GM18499 (cell line): ENCODE measurements around the gene DPPA3.
"Not testable (repeated sequence)": the region's sequence is repeated elsewhere in the genome, so short reads cannot be mapped to it uniquely, and the experiment has no call there.

ENCODE experiments used
- ATAC-seq: cut with Tn5 transposase; IDR thresholded peaks from one replicate; pipeline ENCODE4 v1.9.1; 2021; ENCODE audit warnings: moderate number of reproducible peaks; ENCODE audit not compliant: insufficient read depth, unreplicated experiment

The DPPA3 gene

DNA sequence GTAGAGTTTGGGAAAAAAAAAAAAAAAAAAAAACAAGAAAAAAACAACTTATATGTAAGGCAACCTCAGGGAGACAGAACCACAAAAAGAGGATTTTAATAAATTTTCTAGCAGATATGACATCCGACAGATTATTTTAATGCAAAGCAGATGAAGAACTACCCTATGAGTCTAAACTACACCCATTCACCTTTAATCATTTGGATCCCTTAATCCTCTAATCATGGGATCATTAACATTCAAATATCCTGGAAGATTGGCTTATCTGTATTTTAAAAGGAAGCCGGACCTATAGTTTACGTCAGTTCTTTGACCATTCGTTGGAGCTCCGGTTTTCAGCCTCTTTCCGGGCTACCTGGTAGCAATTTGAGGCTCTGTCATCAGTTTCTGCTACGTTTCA is at the start of gene DPPA3:
Gene DPPA3, plus strand, starts transcription at position 301 of the 400 bp plus-strand sequence. CDS start 138 bp downstream, outside the sequence.
- ATAC-seq = no peak

DNA sequence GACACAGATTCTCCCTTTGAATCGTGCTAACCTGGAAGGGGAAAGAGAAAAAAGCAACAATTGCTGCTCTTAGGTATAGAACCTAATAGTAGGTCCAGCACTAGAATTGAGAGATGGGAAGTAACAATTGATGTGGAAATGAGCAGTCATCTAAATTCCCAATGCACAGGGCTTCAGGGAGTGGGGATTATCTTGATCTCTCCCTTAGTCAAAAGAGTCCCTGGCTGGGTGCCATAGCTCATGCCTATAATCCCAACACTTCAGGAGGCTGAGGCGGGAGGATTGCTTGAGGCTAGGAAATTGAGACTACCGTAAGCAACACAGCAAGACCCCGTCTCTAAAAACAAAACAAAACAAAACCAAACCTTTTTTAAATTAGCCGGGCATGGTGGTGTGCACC is 49.5 kb upstream of the DPPA3 start:
- ATAC-seq = no peak

DNA sequence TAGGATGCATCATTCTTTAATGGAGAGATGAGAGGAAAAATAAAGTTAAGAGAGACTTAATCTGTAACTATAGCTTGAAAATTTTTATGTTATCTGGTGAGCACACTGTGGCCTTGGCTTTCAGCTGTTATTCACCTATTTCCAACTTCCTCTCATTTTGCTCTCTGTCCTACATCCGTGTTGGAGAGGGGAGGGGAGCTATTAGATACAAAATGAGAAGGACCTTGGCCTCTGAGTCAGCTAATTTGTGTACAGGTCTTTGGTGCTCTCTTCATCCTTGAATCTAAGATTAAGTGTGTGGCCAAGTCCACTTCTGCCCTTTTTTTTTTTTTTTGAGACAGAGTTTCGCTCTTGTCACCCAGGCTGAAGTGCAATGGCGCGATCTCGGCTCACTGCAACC is 44.6 kb upstream of the DPPA3 start:
- ATAC-seq = no peak

DNA sequence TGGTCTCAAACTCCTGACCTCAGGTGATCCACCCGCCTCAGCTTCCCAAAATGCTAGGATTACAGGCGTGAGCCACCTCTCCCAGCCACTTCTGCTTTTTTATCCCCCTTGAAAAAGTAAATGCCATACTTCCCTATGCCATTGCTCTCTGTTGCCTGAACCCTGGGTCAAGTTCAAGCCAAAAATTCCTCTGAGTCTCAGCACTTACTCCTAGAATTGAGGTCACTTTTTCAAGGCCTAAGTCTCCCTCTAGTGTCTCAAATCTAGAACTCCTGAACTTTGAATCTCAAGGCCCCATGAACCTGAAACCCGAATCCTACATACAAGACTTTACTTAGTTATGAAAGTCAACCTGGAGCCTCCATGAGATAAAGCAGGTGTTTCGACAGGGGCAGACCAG is 44.1 kb upstream of the DPPA3 start:
- no peak for ATAC-seq

DNA sequence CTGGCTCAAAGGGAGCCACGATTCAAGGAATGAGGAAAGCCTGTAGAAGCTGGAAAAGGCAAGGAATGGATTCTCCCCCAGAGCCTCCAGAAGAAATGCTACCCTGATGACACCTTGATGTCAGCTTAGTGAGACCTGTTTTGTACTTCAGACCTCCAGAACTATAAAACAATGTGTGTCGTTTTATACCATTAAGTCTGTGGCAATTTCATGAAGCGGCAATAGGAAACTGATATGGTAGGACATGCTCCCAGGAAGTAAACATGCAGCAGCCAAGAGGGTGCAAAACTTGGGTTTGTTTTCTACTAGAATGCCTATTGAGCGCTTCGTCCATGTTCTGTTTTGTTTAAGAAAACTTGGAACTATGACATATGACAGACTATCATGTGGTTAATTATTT is 43.1 kb upstream of the DPPA3 start:
- ATAC-seq = no peak

DNA sequence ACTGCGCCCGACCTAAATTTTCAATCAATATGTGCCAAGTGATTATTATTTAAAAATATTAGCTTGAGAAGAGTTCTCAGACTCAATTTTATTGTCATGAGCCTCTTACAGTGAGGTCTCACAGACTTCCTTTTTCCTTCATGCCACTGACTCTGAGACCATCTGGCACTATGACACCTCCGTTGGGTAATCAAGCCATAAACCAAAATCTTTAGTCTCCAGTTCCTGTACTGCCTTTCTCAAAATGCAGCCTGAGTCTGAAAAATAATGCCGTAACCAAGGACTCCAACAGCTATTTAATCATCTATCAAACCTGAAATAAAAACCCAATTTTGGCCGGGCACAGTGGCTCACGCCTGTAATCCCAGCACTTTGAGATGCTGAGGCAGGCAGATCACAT is 35.8 kb upstream of the DPPA3 start:
- not testable (repeated sequence) for ATAC-seq

DNA sequence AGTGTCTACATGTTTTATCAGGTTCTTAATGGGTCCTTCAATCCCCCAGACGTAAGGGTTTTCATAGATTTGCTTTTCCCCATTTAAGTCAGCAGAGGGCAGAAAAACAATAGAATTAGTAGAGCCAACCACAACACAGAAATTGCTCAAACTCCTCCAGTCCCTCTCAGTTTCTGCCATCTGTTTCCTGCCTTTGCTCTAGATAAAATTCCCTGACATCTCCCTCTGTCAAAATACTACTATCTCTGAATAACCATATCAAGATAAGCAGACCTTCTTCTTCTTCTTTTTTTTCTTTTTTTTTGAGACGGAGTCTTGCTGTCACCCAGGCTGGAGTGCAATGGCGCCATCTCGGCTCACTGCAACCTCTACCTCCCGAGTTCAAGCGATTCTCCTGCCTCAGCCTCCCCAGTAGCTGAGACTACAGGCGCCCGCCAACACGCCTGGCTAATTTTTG is 33.8 kb upstream of the DPPA3 start:
- ATAC-seq = not testable (repeated sequence)

DNA sequence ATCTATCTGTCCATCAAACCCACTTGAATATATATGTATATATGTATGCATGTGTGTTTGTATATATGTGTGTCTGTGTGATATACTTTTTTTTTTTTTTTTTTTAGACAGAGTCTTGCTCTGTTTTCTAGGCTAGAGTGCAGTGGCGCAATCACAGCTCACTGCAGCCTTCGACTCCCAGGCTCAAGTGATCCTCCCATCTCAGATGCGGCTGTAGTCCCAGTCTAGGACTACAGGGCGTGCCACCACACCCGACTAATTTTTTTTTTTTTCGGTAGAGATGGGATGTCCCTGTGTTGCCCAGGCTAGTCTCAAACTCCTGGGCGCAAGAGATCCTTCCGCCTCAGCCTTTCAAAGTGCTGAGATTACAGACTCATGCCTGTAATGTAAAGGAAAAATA is 32.5 kb upstream of the DPPA3 start:
- ATAC-seq = no peak

DNA sequence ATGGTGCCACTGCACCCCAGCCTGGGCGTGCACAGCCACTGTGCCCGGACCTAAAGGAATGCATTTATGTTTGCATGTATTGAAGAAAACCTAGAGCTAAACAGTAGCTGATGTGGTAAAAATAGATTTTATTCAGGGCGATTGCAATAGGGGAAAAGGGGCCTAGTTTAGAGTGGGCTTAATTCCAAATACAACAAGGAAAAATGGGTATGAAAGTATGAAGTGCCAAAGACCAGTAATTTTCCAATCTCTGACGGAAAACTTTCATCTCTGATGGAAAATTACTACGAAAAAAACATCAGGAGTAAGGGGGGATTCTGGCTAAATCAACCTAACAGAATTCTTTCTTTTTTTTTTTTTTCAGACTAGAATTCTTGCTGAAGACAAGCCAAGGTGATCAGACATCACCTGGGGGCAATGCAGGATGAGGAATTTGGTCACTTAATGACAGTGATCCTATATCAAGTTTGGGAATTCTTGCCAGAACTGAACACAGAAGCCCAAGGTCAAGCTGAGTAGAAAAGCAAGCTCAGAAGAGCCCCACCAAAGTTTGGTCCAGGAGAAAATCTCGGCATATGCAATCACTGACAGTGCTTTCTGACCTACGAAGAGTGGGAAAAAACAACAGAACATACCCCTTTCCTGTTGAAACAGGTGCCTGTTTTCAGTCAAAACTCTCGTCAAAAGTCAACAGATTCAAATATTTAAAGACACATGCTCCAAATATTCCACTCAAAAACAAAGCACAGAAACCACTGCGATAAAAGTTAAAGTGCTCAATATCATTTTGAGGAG is 31.8 kb upstream of the DPPA3 start:
- ATAC-seq = no peak

DNA sequence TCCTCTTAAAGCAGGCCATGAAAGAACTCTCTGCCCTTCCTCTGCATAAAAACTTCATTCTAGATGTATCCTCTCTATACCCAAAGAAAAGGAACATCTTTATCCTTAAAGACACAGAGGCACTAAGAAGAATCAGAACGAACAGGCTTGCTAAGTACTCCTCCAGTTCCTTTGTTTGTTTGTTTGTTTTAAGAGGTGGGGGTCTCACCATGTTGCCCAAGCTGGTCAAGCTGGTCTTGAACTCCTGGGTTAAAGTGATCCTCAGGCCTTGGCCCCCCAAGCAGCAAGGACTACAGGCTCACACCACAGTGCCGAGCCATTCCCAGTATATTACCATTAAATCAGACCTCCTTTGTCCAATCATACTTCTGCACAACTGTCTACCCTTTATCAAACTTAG is 29.7 kb upstream of the DPPA3 start:
- ATAC-seq = no peak

DNA sequence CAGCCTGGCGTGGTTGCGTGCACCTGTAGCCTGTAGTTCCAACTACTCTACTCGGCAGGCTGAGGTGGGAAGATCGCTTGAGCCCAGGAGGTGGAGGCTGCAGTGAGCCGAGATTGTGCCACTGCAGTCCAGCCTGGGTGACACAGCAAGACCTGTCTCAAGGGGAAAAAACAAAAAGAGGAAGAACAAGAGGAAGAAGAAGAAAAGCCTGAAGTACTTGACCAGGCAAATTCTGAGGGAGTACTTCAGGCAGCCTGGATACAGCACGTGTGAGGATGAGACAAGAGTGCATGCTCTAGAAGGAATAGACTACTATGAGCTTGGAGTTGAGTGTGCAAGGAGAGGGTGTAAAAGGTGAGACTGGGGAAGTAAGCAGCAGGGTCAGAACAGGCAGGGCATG is 17.4 kb upstream of the DPPA3 start:
- ATAC-seq = no peak

DNA sequence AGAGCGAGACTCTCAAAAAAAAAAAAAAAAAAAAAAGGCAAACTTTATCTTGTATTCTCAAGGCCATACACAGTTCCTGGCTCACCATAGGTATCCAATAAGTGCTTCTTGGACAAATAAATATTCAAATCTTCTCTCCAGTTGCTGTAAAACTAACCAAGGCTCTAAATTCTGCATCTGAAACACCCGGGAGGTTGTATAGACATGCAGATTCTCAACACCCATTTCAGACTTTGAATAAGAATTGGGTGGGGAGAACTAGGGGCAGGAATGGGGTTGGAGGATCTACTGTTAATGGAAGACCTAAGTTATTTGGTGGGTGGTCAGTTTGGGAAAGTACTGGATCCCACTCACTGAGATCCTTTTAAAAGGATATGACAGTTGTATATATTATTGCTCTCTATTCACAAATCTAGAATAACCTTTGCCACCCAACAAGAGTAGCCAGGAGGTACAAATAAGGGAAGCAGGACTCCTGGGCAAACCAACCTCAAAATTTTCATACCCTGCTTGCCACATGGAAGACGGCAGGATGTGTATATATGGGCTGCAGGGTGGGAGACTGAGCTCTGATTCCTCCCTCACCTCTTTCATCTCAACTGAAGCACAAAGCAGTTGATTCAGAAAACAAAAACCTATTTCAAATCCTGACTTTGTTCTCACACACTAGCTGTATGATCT is 16.5 kb upstream of the DPPA3 start:
- no peak for ATAC-seq

DNA sequence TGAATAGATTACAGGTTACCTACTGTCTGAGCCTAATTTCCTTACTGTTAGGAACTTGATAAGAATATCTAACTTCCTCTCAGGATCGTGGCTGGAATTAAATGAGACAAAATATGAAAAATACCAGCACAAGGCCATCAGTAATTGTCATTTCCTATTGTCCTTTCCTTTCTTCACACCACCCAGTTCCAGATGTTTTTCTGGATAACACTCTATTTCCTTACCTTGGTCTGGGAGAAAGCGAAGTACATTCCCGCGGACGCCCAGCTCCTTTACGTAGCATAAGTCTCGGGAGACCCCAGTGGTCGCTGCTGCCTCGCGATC is 16.0 kb upstream of the DPPA3 start:
- ATAC-seq = no peak

DNA sequence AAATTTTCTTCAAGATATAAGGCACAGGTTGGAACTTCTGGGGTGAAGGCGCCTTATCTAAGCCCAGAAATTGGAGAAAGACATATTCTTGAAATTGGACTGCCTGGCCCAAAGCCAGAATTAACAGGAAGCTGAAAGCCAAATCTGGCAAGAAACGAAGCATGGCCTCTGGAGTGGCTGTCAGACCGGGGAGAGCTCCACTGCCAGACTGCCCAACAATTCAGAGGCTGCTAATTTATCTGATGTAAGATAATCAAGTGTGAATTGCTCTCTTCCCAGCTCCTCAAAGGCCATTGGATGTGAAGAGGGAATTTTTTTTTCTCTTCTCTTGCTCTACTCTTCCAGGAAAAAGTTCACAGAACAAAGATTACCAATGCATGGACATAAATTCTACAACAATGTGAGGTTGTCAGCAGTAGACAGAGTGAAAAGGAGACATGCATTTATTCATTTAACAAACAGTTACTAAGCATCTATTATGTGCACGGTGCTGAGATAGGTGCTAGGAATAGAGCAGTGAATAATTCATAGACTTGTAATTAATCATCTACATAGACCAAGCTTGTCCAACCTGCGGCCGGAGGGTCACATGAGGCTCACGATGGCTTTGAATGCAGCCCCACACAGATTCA is 15.6 kb upstream of the DPPA3 start, which contains the start of gene GDF3:
Gene GDF3, minus strand, starts transcription at position 210 of the 632 bp plus-strand sequence. Its CDS starts 47 bp downstream, at position 163.
- ATAC-seq = no peak

DNA sequence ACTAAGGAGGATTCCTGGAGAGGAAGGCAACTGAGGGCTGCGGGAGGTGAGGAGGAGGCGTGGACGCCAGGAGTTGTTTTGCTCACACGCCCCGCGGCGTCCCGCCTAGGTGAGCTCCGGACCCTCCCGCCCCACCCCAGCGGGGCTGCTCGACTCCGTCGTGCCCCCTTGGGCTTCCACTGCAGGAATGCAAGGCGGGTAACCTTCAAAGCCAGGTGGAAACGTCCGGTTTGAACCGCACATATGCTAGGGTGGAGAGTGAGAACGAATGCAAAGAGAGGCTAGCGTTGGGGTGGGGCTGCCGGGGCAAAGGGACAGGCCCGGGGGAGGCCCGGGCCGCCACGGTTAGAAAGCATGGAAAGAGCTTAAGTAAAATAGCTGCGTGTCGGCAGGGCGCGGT is 5.4 kb upstream of the DPPA3 start:
- no peak for ATAC-seq

DNA sequence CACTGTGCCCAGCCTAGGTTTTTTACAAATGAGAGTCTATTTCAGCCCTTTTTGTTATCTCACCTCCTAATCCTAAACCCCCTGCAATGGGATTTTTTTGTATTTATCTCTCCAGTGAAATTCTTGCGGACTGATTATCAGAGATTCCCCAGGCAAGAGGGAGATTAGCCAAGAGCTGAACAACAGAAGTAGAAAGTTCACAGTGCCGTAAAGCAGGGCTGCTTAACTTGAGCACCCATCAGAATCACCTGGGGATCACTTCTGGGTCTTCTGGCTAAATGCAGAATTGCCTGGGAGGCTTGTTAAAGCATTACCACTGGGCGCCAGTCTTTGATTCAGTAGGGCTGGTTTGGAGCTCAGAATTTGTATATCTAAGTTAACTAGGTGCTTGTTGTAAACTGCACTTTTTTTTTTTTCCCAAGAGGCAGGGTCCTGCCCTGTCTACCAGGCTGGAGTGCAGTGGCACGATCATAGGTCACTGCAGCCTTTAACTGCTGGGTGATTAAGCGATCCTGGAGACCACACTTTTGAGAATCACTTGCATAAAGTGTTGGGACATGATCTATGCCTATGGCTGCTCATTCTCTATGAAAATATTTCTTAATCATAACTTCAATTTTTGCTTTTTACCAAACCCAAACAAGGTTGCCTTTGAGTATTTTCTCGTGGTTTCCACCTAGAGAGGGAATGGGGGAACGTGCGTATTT is 1.1 kb upstream of the DPPA3 start:
- no peak for ATAC-seq

DNA sequence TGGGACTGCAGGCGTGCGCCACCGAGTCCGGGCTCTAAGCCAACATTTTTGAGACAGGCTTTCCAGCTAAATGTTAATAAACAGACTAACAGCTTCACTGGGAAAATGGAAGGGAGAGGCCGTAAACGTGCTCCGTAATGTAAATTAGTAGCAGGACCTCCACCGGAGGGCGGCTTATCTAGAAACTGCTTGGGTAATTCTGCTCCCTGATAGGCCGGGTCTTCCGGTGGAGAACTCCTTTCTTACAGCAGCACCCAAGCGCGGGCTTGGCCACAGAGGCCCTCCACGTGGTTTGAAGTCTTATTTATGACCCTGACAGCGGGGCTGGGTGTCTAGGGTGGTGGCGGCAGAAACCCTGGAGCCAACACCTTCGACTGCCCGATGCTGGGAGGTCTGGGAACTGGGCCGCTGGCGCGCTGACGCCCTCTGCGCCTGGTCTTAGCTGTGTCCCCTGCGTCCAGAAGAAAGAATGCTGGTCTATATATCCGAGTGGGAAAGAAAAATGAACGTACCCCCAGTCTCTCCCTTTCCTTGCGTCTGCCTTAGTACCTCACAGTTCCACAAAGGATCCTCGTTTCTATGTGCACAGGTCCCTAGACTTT is 1.7 kb downstream of the DPPA3 start:
- ATAC-seq = no peak

DNA sequence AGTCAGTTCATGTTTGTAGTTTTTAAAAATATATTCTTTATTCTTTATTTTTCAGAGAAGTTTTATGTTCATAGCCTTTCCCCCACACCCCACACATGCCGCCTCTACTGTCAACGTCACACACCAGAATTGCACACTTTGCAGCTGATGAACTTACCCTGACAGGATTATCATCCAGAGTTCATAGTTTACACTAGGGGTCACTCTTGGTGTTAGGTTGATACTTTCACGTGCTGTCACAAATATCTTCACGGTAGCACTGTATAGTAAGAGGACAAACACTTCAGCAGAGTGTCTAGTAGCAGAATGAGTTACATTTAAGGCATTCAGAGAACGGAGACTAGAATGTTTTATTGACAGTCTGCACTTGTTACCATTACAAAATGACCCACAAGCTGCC is 5.1 kb downstream of the DPPA3 start:
- ATAC-seq = no peak

DNA sequence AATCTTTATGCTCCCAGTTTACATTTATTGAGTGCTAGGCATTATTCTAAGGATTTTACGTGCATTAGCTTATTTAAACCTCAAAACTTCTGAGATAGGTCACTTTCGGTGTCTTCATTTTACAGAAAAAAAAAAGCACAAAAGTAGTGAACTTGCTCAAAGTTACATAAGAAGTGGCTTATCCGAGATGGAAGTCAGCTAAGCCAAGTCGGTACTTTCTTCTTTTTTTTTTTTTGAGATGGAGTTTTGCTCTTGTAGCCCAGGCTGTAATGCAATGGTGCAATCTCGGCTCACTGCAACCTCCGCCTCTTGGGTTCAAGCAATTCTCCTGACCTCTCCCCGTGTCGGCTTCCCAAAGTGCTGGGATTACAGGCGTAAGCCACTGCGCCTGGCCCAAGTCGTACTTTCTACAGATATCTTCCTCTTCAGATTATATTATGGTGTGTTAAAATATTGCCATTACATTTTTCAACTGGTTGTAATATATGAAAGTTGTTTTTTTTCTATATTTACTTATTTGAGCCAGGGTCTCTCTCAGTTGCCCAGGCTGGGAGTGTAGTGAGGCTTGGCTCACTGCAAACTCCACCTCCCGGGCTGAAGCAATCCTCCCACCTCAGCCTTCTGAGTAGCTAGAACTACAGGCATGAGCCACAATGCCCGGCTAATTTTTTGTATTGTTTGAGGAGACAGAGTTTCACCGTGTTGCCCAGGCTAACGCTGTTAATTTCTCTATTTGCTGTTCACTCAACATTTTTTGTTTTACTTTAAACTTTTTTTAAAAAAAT is 8.9 kb downstream of the DPPA3 start:
- ATAC-seq = no peak

DNA sequence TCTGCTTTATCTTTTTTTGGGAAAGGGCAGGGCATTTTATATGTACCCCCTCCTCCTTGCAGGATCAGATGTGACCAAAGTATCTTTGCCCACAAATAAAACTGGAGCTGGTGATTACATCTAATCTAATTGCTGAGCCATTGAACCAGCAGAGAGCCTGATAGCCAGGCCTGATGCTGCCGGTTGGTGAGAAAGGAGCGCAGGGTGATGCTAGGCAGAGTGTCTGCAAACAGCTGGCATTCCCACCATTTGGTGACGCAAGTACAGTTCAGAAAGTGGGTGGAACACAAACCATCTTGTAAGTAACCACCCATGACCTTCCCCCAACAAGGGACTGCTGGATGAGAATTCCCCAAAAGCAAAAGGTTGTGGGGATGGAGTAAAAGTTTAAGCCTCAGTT is 12.7 kb downstream of the DPPA3 start:
- no peak for ATAC-seq
